Activated CD8-positive, alpha-beta memory T cell treated with anti-CD3 and anti-CD28 coated beads, Interleukin-2, amount 10 ng/mL, durations not matched to agents 7 days and 5 days (primary cell): ENCODE measurements around the gene LEFTY2. TPM values are rescaled to one million over a fixed set of nuclear protein-coding genes. Genes with fewer than 3 reads are reported as not detected.
"Not testable (repeated sequence)": the region's sequence is repeated elsewhere in the genome, so short reads cannot be mapped to it uniquely, and the experiment has no call there.

Source experiments
- ATAC-seq: fragments of 150-1000 bp; cut with Tn5 transposase; one replicate; pipeline ENCODE4 v1.10.0; 2021; ENCODE audit warnings: moderate library complexity
- CTCF ChIA-PET: fragments of 350-600 bp; sonication (Branson Sonifier 250); formaldehyde crosslinking; loops from one replicate; lab custom pipeline; 2021; ENCODE audit warnings: antibody characterized with exemption; lab: Charles Lee
- DNase-seq: peaks from one replicate; pipeline ENCODE4 v3.0.0-alpha.2; 2020
- H3K27ac Mint-ChIP-seq: one replicate; pipeline ENCODE4 v1.8.0; 2021; ENCODE audit warnings: mild to moderate bottlenecking, mixed read lengths
- H3K27me3 Mint-ChIP-seq: one replicate; pipeline ENCODE4 v1.8.0; 2021; ENCODE audit warnings: mixed read lengths
- H3K36me3 Mint-ChIP-seq: one replicate; pipeline ENCODE4 v1.8.0; 2021; ENCODE audit warnings: mild to moderate bottlenecking, mixed read lengths
- H3K4me1 Mint-ChIP-seq: one replicate; pipeline ENCODE4 v1.8.0; 2021; ENCODE audit warnings: mixed read lengths
- H3K4me3 Mint-ChIP-seq: one replicate; pipeline ENCODE4 v1.8.0; 2021; ENCODE audit warnings: mild to moderate bottlenecking, moderate library complexity, mixed read lengths
- H3K9me3 Mint-ChIP-seq: one replicate; pipeline ENCODE4 v1.8.0; 2022; ENCODE audit warnings: low read depth, mixed read lengths
- total RNA-seq, 2 experiments: library from RNA; stranded (reverse); gene quantifications; one replicate each; pipeline ENCODE4 v1.2.3, GENCODE V29; 2021

LEFTY2 gene
- total RNA-seq, 2 experiments from 2014 or later: not detected

DNA sequence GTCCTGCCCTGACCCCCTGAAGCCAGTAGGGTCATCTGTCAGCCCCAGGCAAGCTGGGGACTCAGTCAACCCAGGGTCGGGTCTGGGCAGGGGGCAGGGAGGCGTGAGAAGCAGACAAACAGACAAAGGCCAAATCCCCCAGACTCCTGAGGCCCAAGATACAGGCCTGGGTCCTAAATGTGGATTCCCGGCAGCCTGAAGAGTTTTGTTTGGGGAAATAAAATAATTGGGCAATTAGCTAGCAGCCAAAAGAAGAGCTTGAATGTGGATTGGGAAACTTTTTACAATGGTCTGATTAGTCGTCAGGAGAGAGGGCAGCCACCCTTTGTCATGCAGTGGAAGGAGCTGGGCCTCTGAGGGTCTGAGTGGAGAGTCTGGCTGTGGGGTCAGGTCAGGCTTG, 4.5 kb upstream of the LEFTY2 start:
- H3K4me3 Mint-ChIP-seq: no peak overlapping the region
- no peaks in the 10 kb centered on the region for H3K36me3 Mint-ChIP-seq
- CTCF ChIA-PET: interaction anchor here (0.6 to 2.5 kb wide), 4 partner anchors 16 to 471 kb away, joined by 3 to 11 read pairs (median 10); no protein-coding TSS in a partner anchor
- peaks cover 10% of the 10 kb centered on the region for H3K4me1 Mint-ChIP-seq
- ATAC-seq (no peak), DNase-seq (no peak)
- H3K9me3 Mint-ChIP-seq: no peaks in the 10 kb centered on the region
- peaks cover 14% of the 10 kb centered on the region for H3K27me3 Mint-ChIP-seq
- H3K27ac Mint-ChIP-seq: no peak overlapping the region

DNA sequence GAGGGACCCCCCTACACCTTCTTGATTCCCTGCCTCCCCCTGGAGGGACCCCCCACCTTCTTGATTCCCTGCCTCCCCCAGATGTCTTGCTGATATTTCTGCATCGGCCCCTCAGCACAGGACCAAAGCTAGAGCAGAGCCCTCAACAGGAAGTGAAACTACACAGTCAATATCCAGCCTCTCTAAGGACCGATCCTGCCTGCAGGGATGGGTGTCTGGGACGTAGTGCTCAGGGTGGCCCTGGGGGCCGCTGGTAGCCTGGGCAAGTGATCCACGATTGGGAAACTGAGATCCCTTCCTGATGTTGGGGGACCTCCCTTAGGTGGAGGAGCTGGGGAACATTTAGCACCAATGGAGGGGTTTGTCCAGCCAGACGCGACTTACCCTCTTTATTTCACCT, 3.9 kb upstream of the LEFTY2 start:
- H3K4me1 Mint-ChIP-seq: peaks cover 10% of the 10 kb centered on the region
- no peak overlapping the region for H3K4me3 Mint-ChIP-seq
- no peaks in the 10 kb centered on the region for H3K36me3 Mint-ChIP-seq
- DNase-seq: no peak
- CTCF ChIA-PET: interaction anchor here (0.9 to 2.5 kb wide), 6 partner anchors 16 to 470 kb away, joined by 3 to 11 read pairs (median 6); partner anchors contain the start of gene SRP9
- no peaks in the 10 kb centered on the region for H3K9me3 Mint-ChIP-seq
- peak overlapping the region; percentile 25 for H3K27ac Mint-ChIP-seq
- peak; percentile 79 for ATAC-seq
- peaks cover 9% of the 10 kb centered on the region for H3K27me3 Mint-ChIP-seq

- no peak for DNase-seq
- Mint-ChIP-seq H3K27ac (no peak overlapping the region), H3K9me3 (no peaks in the 10 kb centered on the region), H3K4me3 (no peak overlapping the region), H3K27me3 (peaks cover 8% of the 10 kb centered on the region), H3K36me3 (no peaks in the 10 kb centered on the region), H3K4me1 (peaks cover 10% of the 10 kb centered on the region)
- peak; percentile 18 for ATAC-seq
- CTCF ChIA-PET: interaction anchor here (0.9 to 2.5 kb wide), 6 partner anchors 17 to 469 kb away, joined by 3 to 11 read pairs (median 6); partner anchors contain the start of gene SRP9
These were observed 3.4 kb upstream of the LEFTY2 start for GRCh38 chr1:225944387-225944786.

GRCh38 chr1:225943582-225943981, 2.6 kb upstream of the LEFTY2 start:
- Mint-ChIP-seq H3K27me3 (peaks cover 1% of the 10 kb centered on the region), H3K27ac (no peak overlapping the region), H3K36me3 (no peaks in the 10 kb centered on the region), H3K4me1 (peaks cover 10% of the 10 kb centered on the region), H3K4me3 (no peak overlapping the region), H3K9me3 (no peaks in the 10 kb centered on the region)
- no peak for ATAC-seq
- CTCF ChIA-PET: no interaction called here
- DNase-seq: no peak

GRCh38 chr1:225942574-225942973, 1.6 kb upstream of the LEFTY2 start:
- no peaks in the 10 kb centered on the region for H3K9me3 Mint-ChIP-seq
- no peaks in the 10 kb centered on the region for H3K36me3 Mint-ChIP-seq

GRCh38 chr1:225941942-225942222, 862 bp upstream of the LEFTY2 start:
- no peaks in the 10 kb centered on the region for H3K36me3 Mint-ChIP-seq
- no peak overlapping the region for H3K27ac Mint-ChIP-seq
- H3K9me3 Mint-ChIP-seq: no peaks in the 10 kb centered on the region
- H3K4me3 Mint-ChIP-seq: no peak overlapping the region
- H3K27me3 Mint-ChIP-seq: no peaks in the 10 kb centered on the region
- ATAC-seq (no peak), DNase-seq (no peak)
- H3K4me1 Mint-ChIP-seq: peaks cover 10% of the 10 kb centered on the region
- CTCF ChIA-PET: interaction anchor here (0.7 to 1.6 kb wide), 3 partner anchors 11 to 467 kb away, joined by 3 to 4 read pairs (median 3); no protein-coding TSS in a partner anchor

More at GRCh38 chr1:225942574-225942973, 1.6 kb upstream of the LEFTY2 start:
- peaks cover 10% of the 10 kb centered on the region for H3K4me1 Mint-ChIP-seq
- DNase-seq (no peak), ATAC-seq (no peak)
- no peak overlapping the region for H3K4me3 Mint-ChIP-seq
- CTCF ChIA-PET: interaction anchor here (0.7 to 1.6 kb wide), 2 partner anchors 12 to 260 kb away, joined by 3 to 4 read pairs; no protein-coding TSS in a partner anchor
- H3K27ac Mint-ChIP-seq: no peak overlapping the region
- no peaks in the 10 kb centered on the region for H3K27me3 Mint-ChIP-seq

DNA sequence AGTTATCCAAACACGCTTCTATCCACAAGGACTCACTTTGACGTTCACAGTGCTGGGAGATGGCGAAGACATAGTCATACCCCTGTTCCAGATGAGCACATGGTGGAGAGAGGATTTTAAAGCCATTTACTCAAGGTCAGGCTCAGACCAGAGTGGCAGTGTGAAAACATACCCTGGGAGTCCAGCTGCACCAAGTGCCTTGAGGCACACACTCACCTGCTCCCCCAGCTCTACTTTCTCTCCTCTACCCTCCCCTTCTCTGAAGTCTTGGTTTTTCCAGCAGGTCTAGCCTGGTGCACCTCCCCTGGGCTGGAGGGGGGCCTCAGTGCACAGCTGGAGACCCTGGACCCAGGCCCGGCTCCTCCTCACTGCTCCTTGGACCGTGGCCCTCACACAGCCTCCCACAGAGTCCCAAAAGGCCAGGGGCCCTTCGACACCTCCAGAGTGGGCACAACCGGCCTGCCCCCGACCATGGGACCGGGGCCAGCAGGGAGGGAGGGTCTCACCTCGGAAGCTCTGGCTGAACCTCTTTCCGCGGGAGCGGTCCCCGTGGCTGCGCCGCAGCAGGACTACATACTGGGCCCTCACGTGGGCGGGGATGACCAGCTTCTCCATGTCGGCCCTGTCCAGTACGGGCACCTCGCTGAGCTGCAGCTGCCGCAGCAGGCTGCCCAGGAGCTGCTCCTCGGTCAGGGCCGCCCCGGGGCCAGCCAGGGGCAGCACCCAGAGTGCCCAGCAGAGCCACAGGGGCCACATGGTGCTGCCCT, 452 bp downstream of the LEFTY2 start:
- Mint-ChIP-seq H3K4me1 (peaks cover 10% of the 10 kb centered on the region), H3K4me3 (no peak overlapping the region), H3K36me3 (no peaks in the 10 kb centered on the region), H3K27me3 (no peaks in the 10 kb centered on the region), H3K27ac (no peak overlapping the region), H3K9me3 (no peaks in the 10 kb centered on the region)
- DNase-seq (no peak), ATAC-seq (no peak)
- CTCF ChIA-PET: no interaction called here

GRCh38 chr1:225939939-225940310, 1.1 kb downstream of the LEFTY2 start:
- ATAC-seq, H3K36me3 Mint-ChIP-seq, DNase-seq, H3K4me1 Mint-ChIP-seq, CTCF ChIA-PET, H3K27ac Mint-ChIP-seq, H3K27me3 Mint-ChIP-seq, H3K4me3 Mint-ChIP-seq, H3K9me3 Mint-ChIP-seq: not testable (repeated sequence)

DNA sequence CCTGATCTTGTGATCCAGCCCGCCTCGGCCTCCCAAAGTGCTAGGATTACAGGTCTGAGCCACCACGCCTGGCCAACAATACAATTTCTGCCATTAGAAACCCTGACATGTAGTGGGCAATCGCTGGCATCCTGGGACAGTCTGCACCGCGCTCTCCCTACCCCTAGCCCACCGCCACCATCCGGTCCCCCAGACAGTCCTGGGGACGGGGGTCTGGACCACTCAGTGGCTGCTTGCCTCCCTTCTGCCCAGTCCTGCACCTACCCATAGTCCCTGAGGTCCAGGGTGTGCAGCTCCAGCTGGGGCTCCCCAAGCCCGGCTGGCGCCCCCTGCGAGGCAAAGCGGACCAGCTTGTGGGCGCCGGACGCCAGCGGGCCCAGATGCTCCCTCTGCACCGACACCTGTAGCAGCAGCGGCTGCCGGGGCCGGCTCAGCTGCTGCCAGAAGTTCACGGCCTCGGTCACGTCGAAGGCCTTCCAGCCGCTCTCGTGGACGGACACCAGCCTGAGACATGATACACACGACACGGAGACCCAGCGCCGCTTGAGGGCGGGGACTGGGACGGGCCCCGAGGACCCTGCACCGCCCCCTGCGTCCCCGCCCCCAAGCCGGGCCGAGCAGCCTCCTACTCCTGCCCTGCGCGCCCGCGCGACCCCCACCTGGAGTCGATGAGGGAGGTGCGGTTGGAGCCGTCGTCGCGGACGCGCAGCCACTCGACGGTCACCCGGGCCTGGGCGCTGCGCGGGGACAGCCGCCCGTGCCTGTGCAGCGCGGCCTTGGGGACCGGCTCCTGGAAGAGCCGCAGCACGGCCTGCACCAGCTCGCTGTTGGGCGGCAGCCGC, 1.7 kb downstream of the LEFTY2 start:
- H3K4me3 Mint-ChIP-seq, CTCF ChIA-PET, H3K36me3 Mint-ChIP-seq, H3K27me3 Mint-ChIP-seq, H3K4me1 Mint-ChIP-seq, ATAC-seq, H3K27ac Mint-ChIP-seq, DNase-seq, H3K9me3 Mint-ChIP-seq: not testable (repeated sequence)

GRCh38 chr1:225937048-225937968, 3.7 kb downstream of the LEFTY2 start:
- no peak for DNase-seq
- Mint-ChIP-seq H3K4me1 (no peaks in the 10 kb centered on the region), H3K27ac (no peak overlapping the region), H3K36me3 (no peaks in the 10 kb centered on the region), H3K4me3 (no peak overlapping the region), H3K9me3 (no peaks in the 10 kb centered on the region), H3K27me3 (no peaks in the 10 kb centered on the region)
- CTCF ChIA-PET: interaction anchor here (0.8 to 1.2 kb wide), 3 partner anchors 24 to 618 kb away, joined by 3 read pairs; no protein-coding TSS in a partner anchor
- ATAC-seq: no peak

- H3K27ac Mint-ChIP-seq: no peak overlapping the region
- H3K9me3 Mint-ChIP-seq: no peaks in the 10 kb centered on the region
- ATAC-seq: no peak
- CTCF ChIA-PET: interaction anchor here (0.8 to 1.2 kb wide), 3 partner anchors 25 to 618 kb away, joined by 3 read pairs; no protein-coding TSS in a partner anchor
- H3K36me3 Mint-ChIP-seq: no peaks in the 10 kb centered on the region
- H3K27me3 Mint-ChIP-seq: no peaks in the 10 kb centered on the region
- no peaks in the 10 kb centered on the region for H3K4me1 Mint-ChIP-seq
- no peak overlapping the region for H3K4me3 Mint-ChIP-seq
- no peak for DNase-seq
These were observed 4.5 kb downstream of the LEFTY2 start for GRCh38 chr1:225936523-225936922.

GRCh38 chr1:225936086-225936485, 4.9 kb downstream of the LEFTY2 start:
- H3K36me3 Mint-ChIP-seq, H3K4me1 Mint-ChIP-seq, H3K4me3 Mint-ChIP-seq, H3K27me3 Mint-ChIP-seq, H3K9me3 Mint-ChIP-seq, ATAC-seq, DNase-seq, H3K27ac Mint-ChIP-seq: not testable (repeated sequence)
- CTCF ChIA-PET: interaction anchor here (0.8 to 1.2 kb wide), 2 partner anchors 25 to 617 kb away, joined by 3 read pairs; no protein-coding TSS in a partner anchor
